Medulla oblongata (tissue), 1 donor: ENCODE data around the gene VARS2.

Source experiments
- DNase-seq: peaks from one replicate; pipeline ENCODE4 v3.0.0-alpha.2; 2015; ENCODE audit errors: extremely low spot score

Gene VARS2

GRCh38 chr6:30884521-30885480, 29.2 kb upstream of the VARS2 start:
- DNase-seq, result peak; percentile 71

- peak; percentile 59 for DNase-seq
Observed at GRCh38 chr6:30885481-30885998, 28.5 kb upstream of the VARS2 start.

GRCh38 chr6:30885999-30886896, 27.8 kb upstream of the VARS2 start:
- peak; percentile 78 for DNase-seq

GRCh38 chr6:30886897-30887255, 27.2 kb upstream of the VARS2 start:
- DNase-seq, result no peak

GRCh38 chr6:30887901-30888815, 25.9 kb upstream of the VARS2 start:
- peak; percentile 68 for DNase-seq

GRCh38 chr6:30888816-30889495, 25.1 kb upstream of the VARS2 start:
- DNase-seq, result no peak

GRCh38 chr6:30889496-30889885, 24.5 kb upstream of the VARS2 start:
- no peak for DNase-seq

GRCh38 chr6:30889921-30890645, 24.0 kb upstream of the VARS2 start:
- peak; percentile 92 for DNase-seq

GRCh38 chr6:30890646-30891449, 23.2 kb upstream of the VARS2 start:
- DNase-seq, result no peak

GRCh38 chr6:30891450-30891723, 22.7 kb upstream of the VARS2 start:
- DNase-seq, result no peak

- DNase-seq, result no peak
Observed at GRCh38 chr6:30891816-30892538, 22.1 kb upstream of the VARS2 start.

- DNase-seq, result no peak
Observed at GRCh38 chr6:30893001-30893591, 20.9 kb upstream of the VARS2 start.

- DNase-seq, result no peak
Observed at GRCh38 chr6:30893666-30894065, 20.4 kb upstream of the VARS2 start.

- DNase-seq, result no peak
Observed at GRCh38 chr6:30894381-30894780, 19.7 kb upstream of the VARS2 start.

GRCh38 chr6:30894935-30895334, 19.1 kb upstream of the VARS2 start:
- no peak for DNase-seq

- no peak for DNase-seq
Observed at GRCh38 chr6:30895343-30895742, 18.7 kb upstream of the VARS2 start.

GRCh38 chr6:30896541-30896940, 17.5 kb upstream of the VARS2 start:
- no peak for DNase-seq

- no peak for DNase-seq
Observed at GRCh38 chr6:30897882-30898281, 16.2 kb upstream of the VARS2 start.
